Measurements from ENCODE around the gene CASP6.

Gene CASP6

GRCh38 chr4:109672169-109672930 lies 30.9 kb downstream of the CASP6 start:
- no peak overlapping the region for H3K4me3 ChIP-seq (ENCODE audit: low read length)
- no peak for TF ChIP-seq CTCF (conservative IDR thresholded peaks at IDR 0.05; ENCODE audit: low read length)
- no peak for DNase-seq (ENCODE audit: low read depth)

DNA sequence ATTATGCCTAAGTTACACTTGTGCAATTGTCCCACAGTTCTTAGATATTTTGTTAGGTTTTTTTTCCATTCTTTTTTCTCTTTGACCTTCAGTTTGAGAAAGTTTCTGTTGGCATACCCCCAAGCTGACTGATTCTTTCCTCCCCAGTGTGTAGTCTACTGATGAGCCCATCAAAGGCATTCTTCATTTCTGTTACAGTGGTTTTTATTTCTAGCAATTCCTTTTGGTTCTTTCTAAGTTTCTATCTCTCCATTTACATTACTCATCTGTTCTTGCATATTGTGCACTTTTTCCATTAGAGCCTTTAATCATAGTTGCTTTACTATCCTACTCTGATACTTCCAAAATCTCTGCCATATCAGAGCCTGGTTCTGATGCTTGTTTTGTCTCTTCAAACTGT lies 31.9 kb downstream of the CASP6 start:
- no peak overlapping the region for H3K4me3 ChIP-seq (ENCODE audit: low read length)
- no peak for TF ChIP-seq CTCF (conservative IDR thresholded peaks at IDR 0.05; ENCODE audit: low read length)
- DNase-seq (ENCODE audit: low read depth), result no peak

DNA sequence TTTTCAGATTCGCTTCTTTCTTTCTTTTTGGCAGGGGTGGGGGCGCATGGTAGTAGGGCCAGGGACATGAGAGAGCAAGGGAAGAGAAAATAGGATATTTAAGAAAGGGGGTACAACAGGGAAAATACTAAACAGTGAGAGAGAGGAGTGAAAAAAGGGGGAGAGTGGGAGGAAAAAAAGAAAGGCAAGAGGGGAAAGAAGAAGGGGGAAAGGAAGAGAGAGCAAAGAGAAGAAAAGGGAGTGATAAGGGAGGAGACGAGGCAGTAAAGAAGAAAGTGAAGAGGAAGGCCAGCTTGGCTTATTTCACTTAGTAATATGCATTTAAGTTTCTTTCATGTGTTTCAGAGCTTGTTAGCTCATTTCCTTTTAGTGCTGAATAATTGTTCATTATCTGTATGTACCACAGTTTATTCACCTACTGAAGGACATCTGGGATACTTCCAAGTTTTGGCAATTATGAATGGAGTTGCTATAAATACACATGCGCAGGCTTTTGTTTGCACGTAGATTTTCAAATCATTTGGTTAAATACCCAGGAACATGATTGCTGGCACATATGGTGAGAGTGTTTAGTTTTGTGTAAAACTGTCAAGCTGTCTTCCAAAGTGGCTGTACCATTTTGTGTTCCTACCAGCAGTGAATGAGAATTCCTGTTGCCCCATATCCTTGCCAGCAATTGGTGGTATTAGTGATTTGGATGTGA lies 37.3 kb downstream of the CASP6 start:
- no peak for DNase-seq (ENCODE audit: low read depth)
- TF ChIP-seq CTCF (conservative IDR thresholded peaks at IDR 0.05; ENCODE audit: low read length), result no peak
- H3K4me3 ChIP-seq (ENCODE audit: low read length), result no peak overlapping the region

GRCh38 chr4:109662771-109663170 lies 40.5 kb downstream of the CASP6 start:
- TF ChIP-seq CTCF (conservative IDR thresholded peaks at IDR 0.05; ENCODE audit: low read length), result no peak
- H3K4me3 ChIP-seq (ENCODE audit: low read length), result no peak overlapping the region
- no peak for DNase-seq (ENCODE audit: low read depth)

- TF ChIP-seq CTCF (conservative IDR thresholded peaks at IDR 0.05; ENCODE audit: low read length), result no peak
- no peak for DNase-seq (ENCODE audit: low read depth)
- H3K4me3 ChIP-seq (ENCODE audit: low read length), result no peak overlapping the region
Observed at GRCh38 chr4:109662116-109662515, 41.1 kb downstream of the CASP6 start.

DNA sequence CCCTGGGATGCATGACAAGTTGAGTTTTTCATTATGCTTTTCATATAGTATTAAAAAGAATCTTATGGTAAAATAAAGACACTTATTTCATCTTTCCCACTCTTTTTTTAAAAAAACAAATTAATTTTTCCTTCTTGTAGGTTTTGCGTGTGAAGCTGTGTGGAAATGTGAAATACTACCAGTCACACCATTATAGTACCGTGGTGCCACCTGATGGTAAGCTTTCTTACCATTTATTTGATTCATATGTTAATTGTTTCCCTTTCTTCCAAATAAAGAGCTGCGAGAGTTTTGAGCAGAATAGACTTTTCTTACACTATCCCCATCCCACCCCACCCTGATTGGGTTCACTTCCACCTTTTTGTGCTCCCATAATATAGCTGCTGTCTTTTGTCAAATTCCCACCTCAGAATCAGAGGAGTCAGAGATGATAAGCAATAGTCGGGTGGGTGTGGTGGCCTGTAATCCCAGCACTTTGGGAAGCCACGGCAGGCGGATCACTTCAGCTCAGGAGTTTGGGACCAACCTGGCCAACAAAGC lies 44.3 kb downstream of the CASP6 start:
- no peak for TF ChIP-seq CTCF (conservative IDR thresholded peaks at IDR 0.05; ENCODE audit: low read length)
- no peak overlapping the region for H3K4me3 ChIP-seq (ENCODE audit: low read length)
- no peak for DNase-seq (ENCODE audit: low read depth)
